ENCODE data around the gene MYO9B.
A peak's percentile ranks its signal among the peaks of the same experiment; 100 is the strongest.

Gene MYO9B

GRCh38 chr19:17214508-17215126 lies 139.0 kb downstream of the MYO9B start:
- no peak for DNase-seq (ENCODE audit: low spot score)

- peak; percentile 97 for DNase-seq (ENCODE audit: low spot score)
Observed at GRCh38 chr19:17215127-17215971, 139.8 kb downstream of the MYO9B start, which contains the start of gene USE1. TSS of gene USE1 (plus strand) at chr19:17215357. CDS start at chr19:17215406, 49 bp downstream.

- DNase-seq (ENCODE audit: low spot score) = no peak
Observed at GRCh38 chr19:17216058-17216670, 140.6 kb downstream of the MYO9B start.

GRCh38 chr19:17219286-17219685 lies 143.7 kb downstream of the MYO9B start:
- DNase-seq (ENCODE audit: low spot score) = no peak

- DNase-seq (ENCODE audit: low spot score) = no peak
Observed at GRCh38 chr19:17220207-17220758, 144.7 kb downstream of the MYO9B start.

GRCh38 chr19:17225053-17225452 lies 149.5 kb downstream of the MYO9B start:
- DNase-seq (ENCODE audit: low spot score) = no peak

GRCh38 chr19:17226002-17226933 lies 150.7 kb downstream of the MYO9B start, which contains the start of gene OCEL1:
TSS of gene OCEL1 (plus strand) at chr19:17226226. CDS start at chr19:17226248, 22 bp downstream.
- DNase-seq (ENCODE audit: low spot score) = peak; percentile 94

GRCh38 chr19:17227798-17228367 lies 152.3 kb downstream of the MYO9B start:
- no peak for DNase-seq (ENCODE audit: low spot score)

GRCh38 chr19:17229890-17230289 lies 154.3 kb downstream of the MYO9B start:
- no peak for DNase-seq (ENCODE audit: low spot score)

GRCh38 chr19:17232258-17232657 lies 156.7 kb downstream of the MYO9B start:
- DNase-seq (ENCODE audit: low spot score) = no peak

GRCh38 chr19:17234911-17235299 lies 159.3 kb downstream of the MYO9B start:
- peak; percentile 65 for DNase-seq (ENCODE audit: low spot score)

GRCh38 chr19:17235300-17235970 lies 159.9 kb downstream of the MYO9B start:
- no peak for DNase-seq (ENCODE audit: low spot score)

- DNase-seq (ENCODE audit: low spot score) = no peak
Observed at GRCh38 chr19:17235971-17236777, 160.6 kb downstream of the MYO9B start.

- DNase-seq (ENCODE audit: low spot score) = no peak
Observed at GRCh38 chr19:17236811-17237543, 161.4 kb downstream of the MYO9B start.

GRCh38 chr19:17237747-17238706 lies 162.4 kb downstream of the MYO9B start:
- no peak for DNase-seq (ENCODE audit: low spot score)

- DNase-seq (ENCODE audit: low spot score) = peak; percentile 89
Observed at GRCh38 chr19:17240062-17240752, 164.6 kb downstream of the MYO9B start.

GRCh38 chr19:17240826-17241399 lies 165.3 kb downstream of the MYO9B start:
- DNase-seq (ENCODE audit: low spot score) = no peak
